Endothelial cell of umbilical vein (primary cell): ENCODE results near the gene PARD3B.

Experiments used
- EZH2 ChIP-seq: IDR thresholded peaks from 2 replicates; pipeline ENCODE4 v1.6.1; 2012; ENCODE audit warnings: borderline replicate concordance, low read depth, mild to moderate bottlenecking, moderate library complexity, low read length, inconsistent platforms; ENCODE audit not compliant: severe bottlenecking
- JUN ChIP-seq: IDR thresholded peaks from 2 replicates; pipeline ENCODE4 v1.6.1; 2011; ENCODE audit warnings: borderline replicate concordance, low read depth; ENCODE audit not compliant: insufficient read length, insufficient read depth
- POLR2A ChIP-seq: IDR thresholded peaks from 2 replicates; pipeline ENCODE4 v1.6.1; 2012; ENCODE audit warnings: low read depth, mild to moderate bottlenecking, control low read depth, low read length
- TF ChIP-seq, protein P1 (sequence below), 2 donors: IDR thresholded peaks; 1 replicate in 1 of 2; 2 replicates in 1 of 2; pipeline ENCODE4 v1.5.1; 2011; ENCODE audit warnings: low read length in 2 of 2, mild to moderate bottlenecking in 2 of 2, moderate library complexity in 2 of 2, control low read depth in 1 of 2, inconsistent platforms in 1 of 2, low read depth in 1 of 2; ENCODE audit not compliant: insufficient read depth in 1 of 2; ENCODE audit errors: extremely low read depth in 1 of 2
- TF ChIP-seq, protein P2 (sequence below): IDR thresholded peaks from 2 replicates; pipeline ENCODE4 v1.6.1; 2011; ENCODE audit not compliant: insufficient read depth, insufficient read length

DNA sequence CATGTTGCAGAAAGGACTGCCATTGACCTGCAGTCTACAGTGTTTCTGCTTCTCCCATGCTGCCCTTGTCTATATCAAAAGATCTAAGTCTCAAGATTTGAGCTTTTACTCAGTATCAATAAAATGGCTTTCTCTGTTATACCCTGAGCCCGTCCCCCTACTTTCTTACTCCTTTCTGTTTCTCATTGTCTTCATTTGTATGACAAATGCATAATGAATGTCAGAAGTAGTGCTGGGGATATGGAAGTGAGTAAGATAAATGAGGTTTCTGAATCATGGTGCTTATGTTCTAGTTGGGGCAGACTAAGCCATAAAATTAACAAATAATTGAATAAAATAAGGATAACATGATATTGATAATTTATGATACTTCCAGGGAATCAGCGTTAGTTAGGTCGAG, 128.6 kb downstream of the PARD3B start:
- peak; percentile 79 for TF ChIP-seq JUN
- no peak for TF ChIP-seq EZH2
- TF ChIP-seq, protein P1, sequence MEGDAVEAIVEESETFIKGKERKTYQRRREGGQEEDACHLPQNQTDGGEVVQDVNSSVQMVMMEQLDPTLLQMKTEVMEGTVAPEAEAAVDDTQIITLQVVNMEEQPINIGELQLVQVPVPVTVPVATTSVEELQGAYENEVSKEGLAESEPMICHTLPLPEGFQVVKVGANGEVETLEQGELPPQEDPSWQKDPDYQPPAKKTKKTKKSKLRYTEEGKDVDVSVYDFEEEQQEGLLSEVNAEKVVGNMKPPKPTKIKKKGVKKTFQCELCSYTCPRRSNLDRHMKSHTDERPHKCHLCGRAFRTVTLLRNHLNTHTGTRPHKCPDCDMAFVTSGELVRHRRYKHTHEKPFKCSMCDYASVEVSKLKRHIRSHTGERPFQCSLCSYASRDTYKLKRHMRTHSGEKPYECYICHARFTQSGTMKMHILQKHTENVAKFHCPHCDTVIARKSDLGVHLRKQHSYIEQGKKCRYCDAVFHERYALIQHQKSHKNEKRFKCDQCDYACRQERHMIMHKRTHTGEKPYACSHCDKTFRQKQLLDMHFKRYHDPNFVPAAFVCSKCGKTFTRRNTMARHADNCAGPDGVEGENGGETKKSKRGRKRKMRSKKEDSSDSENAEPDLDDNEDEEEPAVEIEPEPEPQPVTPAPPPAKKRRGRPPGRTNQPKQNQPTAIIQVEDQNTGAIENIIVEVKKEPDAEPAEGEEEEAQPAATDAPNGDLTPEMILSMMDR (IDR thresholded peaks at IDR 0.05; ENCODE audit: extremely low read depth in 1 of 2, insufficient read depth in 1 of 2, low read depth in 1 of 2, low read length in 2 of 2), result no peak
- TF ChIP-seq, protein P2, sequence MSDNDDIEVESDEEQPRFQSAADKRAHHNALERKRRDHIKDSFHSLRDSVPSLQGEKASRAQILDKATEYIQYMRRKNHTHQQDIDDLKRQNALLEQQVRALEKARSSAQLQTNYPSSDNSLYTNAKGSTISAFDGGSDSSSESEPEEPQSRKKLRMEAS, result no peak
- no peak for TF ChIP-seq POLR2A
